ENCODE measurements around the gene RSAD2.

DNA sequence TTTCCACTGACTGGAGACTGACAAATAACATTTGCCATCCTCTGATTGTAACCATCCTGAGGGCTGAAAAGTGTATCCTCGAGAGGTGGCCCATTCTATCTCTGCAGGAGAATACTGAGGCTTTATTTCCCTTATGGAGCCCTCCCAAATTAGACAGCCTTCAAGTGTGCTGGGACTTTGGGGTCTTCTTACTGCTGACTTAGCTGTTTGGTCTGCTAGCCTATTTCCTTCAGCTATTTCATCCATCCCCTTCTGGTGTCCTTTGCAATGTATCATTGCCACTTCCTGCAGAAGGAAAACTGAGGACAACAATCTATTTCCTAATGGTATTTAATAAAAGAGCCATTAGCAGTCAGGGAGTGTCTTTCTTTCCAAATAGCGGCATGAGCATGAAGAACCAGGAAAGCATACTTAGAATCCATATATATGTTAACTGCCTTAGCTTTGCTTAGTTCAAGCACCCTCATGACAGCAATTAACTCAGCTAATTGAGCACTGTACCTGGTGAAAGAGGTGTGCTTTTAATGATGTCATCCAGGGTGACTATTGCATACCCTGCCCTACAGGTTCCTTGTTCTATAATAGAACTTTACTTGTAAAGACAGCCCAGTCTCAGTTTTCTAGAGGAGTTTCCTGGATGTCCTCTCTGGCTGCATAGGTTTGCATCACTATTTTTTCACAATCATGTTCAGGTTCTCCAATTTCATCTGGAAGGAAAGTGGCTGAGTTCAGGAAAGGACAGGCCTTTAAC lies 35.9 kb upstream of the RSAD2 start:
- TF ChIP-seq, protein P1, sequence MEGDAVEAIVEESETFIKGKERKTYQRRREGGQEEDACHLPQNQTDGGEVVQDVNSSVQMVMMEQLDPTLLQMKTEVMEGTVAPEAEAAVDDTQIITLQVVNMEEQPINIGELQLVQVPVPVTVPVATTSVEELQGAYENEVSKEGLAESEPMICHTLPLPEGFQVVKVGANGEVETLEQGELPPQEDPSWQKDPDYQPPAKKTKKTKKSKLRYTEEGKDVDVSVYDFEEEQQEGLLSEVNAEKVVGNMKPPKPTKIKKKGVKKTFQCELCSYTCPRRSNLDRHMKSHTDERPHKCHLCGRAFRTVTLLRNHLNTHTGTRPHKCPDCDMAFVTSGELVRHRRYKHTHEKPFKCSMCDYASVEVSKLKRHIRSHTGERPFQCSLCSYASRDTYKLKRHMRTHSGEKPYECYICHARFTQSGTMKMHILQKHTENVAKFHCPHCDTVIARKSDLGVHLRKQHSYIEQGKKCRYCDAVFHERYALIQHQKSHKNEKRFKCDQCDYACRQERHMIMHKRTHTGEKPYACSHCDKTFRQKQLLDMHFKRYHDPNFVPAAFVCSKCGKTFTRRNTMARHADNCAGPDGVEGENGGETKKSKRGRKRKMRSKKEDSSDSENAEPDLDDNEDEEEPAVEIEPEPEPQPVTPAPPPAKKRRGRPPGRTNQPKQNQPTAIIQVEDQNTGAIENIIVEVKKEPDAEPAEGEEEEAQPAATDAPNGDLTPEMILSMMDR (IDR thresholded peaks at IDR 0.05; ENCODE audit: low read length) = no peak
- no peak for TF ChIP-seq EZH2phosphoT487 (IDR thresholded peaks at IDR 0.05; ENCODE audit: low read length)

Measured in MM.1S (cell line).